ENCODE measurements around the gene PRND. TPM values are rescaled to one million over a fixed set of nuclear protein-coding genes. Genes with fewer than 3 reads are reported as not detected.

Gene PRND
- total and polyA plus RNA-seq, 2 donors (not counting 1 experiment from before 2014, with no cell fraction given) = 0.03 TPM; not detected in 1

- H3K36me3 ChIP-seq (replicated peaks in 1 of 2; ENCODE audit: control extremely low read depth in 1 of 2, control insufficient read depth in 1 of 2, extremely low read depth in 1 of 2, insufficient read depth in 2 of 2, low read length in 1 of 2) = no peaks in the 10 kb centered on the region
- H3K4me2 ChIP-seq (replicated peaks; ENCODE audit: low read depth, low read length, poor library complexity, severe bottlenecking) = no peak overlapping the region
- no peak overlapping the region for H3K4me3 ChIP-seq (ENCODE audit: control extremely low read depth in 1 of 5, extremely low read depth in 1 of 5, insufficient read depth in 1 of 5, low read depth in 2 of 5, low read length in 4 of 5)
- H3K27me3 Mint-ChIP-seq = no peaks in the 10 kb centered on the region
- H3K9ac ChIP-seq (ENCODE audit: low read length) = no peak overlapping the region
- H3K9me3 Mint-ChIP-seq (ENCODE audit: insufficient read depth) = peaks cover 6% of the 10 kb centered on the region
- intact Hi-C loops (cut with micrococcal nuclease) = no loop called here
- no peaks in the 10 kb centered on the region for H4K20me1 ChIP-seq (ENCODE audit: control insufficient read depth, insufficient read depth, low read length, poor library complexity, severe bottlenecking)
- WGBS (ENCODE audit: insufficient coverage) = 89% methylated on average over 1 of the region's 5 CpGs
- H3K27ac Mint-ChIP-seq = no peak overlapping the region
- ChIA-PET POLR2A (no interaction called here), CTCF (interaction anchor here (0.9 to 1.7 kb wide), 2 partner anchors 15 to 182 kb away, joined by 3 to 4 read pairs; no protein-coding TSS in a partner anchor)
- no peaks in the 10 kb centered on the region for H3K4me1 ChIP-seq (ENCODE audit: control insufficient read depth in 2 of 2, insufficient read depth in 2 of 2, low read length in 2 of 2)
- H3K4me3 Mint-ChIP-seq = no peak overlapping the region
- H3K4me1 Mint-ChIP-seq = peaks cover 2% of the 10 kb centered on the region
- TF ChIP-seq EZH2 (IDR thresholded peaks at IDR 0.05; ENCODE audit: borderline replicate concordance, insufficient read depth, low read depth, low read length, poor library complexity, severe bottlenecking) (no peak), CTCF (IDR thresholded peaks at IDR 0.05) (no peak)
- ATAC-seq (ENCODE audit: low read depth) (no peak), DNase-seq (no peak)
- no peaks in the 10 kb centered on the region for H3K27me3 ChIP-seq (replicated peaks in 1 of 4; ENCODE audit: control extremely low read depth in 1 of 4, control insufficient read depth in 3 of 4, insufficient read depth in 4 of 4, low read length in 3 of 4)
- no peaks in the 10 kb centered on the region for H3K79me2 ChIP-seq (ENCODE audit: control insufficient read depth, insufficient read depth, low read length)
- no peak overlapping the region for H2AFZ ChIP-seq (ENCODE audit: insufficient read depth, low read depth, low read length, poor library complexity, severe bottlenecking)
- no peak overlapping the region for H3K27ac ChIP-seq (ENCODE audit: low read length in 2 of 2)
- H3K9me3 ChIP-seq (ENCODE audit: control extremely low read depth in 1 of 3, control insufficient read depth in 2 of 3, insufficient read depth in 1 of 3, low read length in 2 of 3) = peaks cover 0 to 18% (median 5%) of the 10 kb centered on the region in 3 donors
These were observed 52.0 kb downstream of the PRND start for GRCh38 chr20:4773736-4774135.

- H2AFZ ChIP-seq (ENCODE audit: insufficient read depth, low read depth, low read length, poor library complexity, severe bottlenecking) = no peak overlapping the region
- Mint-ChIP-seq H3K9me3 (ENCODE audit: insufficient read depth) (peaks cover 6% of the 10 kb centered on the region), H3K27ac (no peak overlapping the region), H3K4me3 (no peak overlapping the region), H3K4me1 (peaks cover 2% of the 10 kb centered on the region), H3K27me3 (no peaks in the 10 kb centered on the region)
- H3K4me1 ChIP-seq (ENCODE audit: control insufficient read depth in 2 of 2, insufficient read depth in 2 of 2, low read length in 2 of 2) = no peaks in the 10 kb centered on the region
- H3K27ac ChIP-seq (ENCODE audit: low read length in 2 of 2) = no peak overlapping the region
- H3K9ac ChIP-seq (ENCODE audit: low read length) = no peak overlapping the region
- intact Hi-C loops (cut with micrococcal nuclease) = no loop called here
- TF ChIP-seq EZH2 (IDR thresholded peaks at IDR 0.05; ENCODE audit: borderline replicate concordance, insufficient read depth, low read depth, low read length, poor library complexity, severe bottlenecking) (no peak), CTCF (IDR thresholded peaks at IDR 0.05) (no peak)
- no peaks in the 10 kb centered on the region for H3K36me3 ChIP-seq (replicated peaks in 1 of 2; ENCODE audit: control extremely low read depth in 1 of 2, control insufficient read depth in 1 of 2, extremely low read depth in 1 of 2, insufficient read depth in 2 of 2, low read length in 1 of 2)
- WGBS (ENCODE audit: insufficient coverage) = no CpG with 5 or more reads among the region's 4 CpGs
- DNase-seq (no peak), ATAC-seq (ENCODE audit: low read depth) (no peak)
- H3K9me3 ChIP-seq (ENCODE audit: control extremely low read depth in 1 of 3, control insufficient read depth in 2 of 3, insufficient read depth in 1 of 3, low read length in 2 of 3) = peaks cover 0 to 18% (median 5%) of the 10 kb centered on the region in 3 donors
- POLR2A ChIA-PET = no interaction called here
- no peak overlapping the region for H3K4me2 ChIP-seq (replicated peaks; ENCODE audit: low read depth, low read length, poor library complexity, severe bottlenecking)
- H3K79me2 ChIP-seq (ENCODE audit: control insufficient read depth, insufficient read depth, low read length) = no peaks in the 10 kb centered on the region
- H4K20me1 ChIP-seq (ENCODE audit: control insufficient read depth, insufficient read depth, low read length, poor library complexity, severe bottlenecking) = no peaks in the 10 kb centered on the region
- CTCF ChIA-PET = no interaction called here
- H3K4me3 ChIP-seq (ENCODE audit: control extremely low read depth in 1 of 5, extremely low read depth in 1 of 5, insufficient read depth in 1 of 5, low read depth in 2 of 5, low read length in 4 of 5) = no peak overlapping the region
- no peaks in the 10 kb centered on the region for H3K27me3 ChIP-seq (replicated peaks in 1 of 4; ENCODE audit: control extremely low read depth in 1 of 4, control insufficient read depth in 3 of 4, insufficient read depth in 4 of 4, low read length in 3 of 4)
These were observed 52.5 kb downstream of the PRND start for GRCh38 chr20:4774207-4774606.
